ENCODE results near the gene MISP3. TPM values are rescaled to one million over a fixed set of nuclear protein-coding genes. Genes with fewer than 3 reads are reported as not detected.

MISP3 gene
- total and polyA plus RNA-seq, 2 experiments from 2014 or later: 1.9 to 2.4 TPM

DNA sequence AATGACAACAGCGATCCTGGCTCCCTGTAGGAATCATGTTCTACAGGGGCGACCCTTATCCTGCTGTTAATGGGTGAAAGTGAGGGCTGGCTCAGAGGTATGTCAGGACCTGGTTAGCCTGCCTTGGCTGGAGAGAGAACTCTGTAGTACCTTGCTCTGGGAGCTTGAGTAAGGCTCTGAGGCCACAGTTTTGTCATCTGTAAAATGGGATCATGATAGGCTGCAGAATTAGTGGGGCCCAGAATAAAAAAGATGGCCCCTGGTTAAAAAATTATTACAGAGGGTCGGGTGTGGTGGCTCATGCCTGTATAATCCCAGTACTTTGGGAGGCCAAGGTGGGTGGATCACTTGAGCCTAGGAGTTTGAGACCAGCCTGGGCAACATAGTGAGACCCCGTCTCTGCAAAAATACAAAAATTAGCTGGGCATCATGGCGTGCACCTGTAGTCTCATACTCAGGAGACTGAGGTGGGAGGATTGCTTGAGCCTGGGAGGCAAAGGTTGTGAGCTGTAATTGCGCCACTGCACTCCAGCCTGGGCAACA is 28.5 kb downstream of the MISP3 start:
- TF ChIP-seq ZNF331 (CRISPR knock-in tag; IDR thresholded peaks at IDR 0.05; ENCODE audit: low read depth): no peak
- Histone ChIP-seq H3K4me2 (no peak overlapping the region), H4K20me1 (replicated peaks; ENCODE audit: insufficient read depth) (no peaks in the 10 kb centered on the region), H3F3A (replicated peaks; ENCODE audit: low read depth) (0 out of 2 replicates have a peak, but pooled peaks cover 14% of the 10 kb centered on the region), H3K27me3 (ENCODE audit: insufficient read depth) (no peaks in the 10 kb centered on the region), H2AFZ (no peak overlapping the region), H3K79me2 (replicated peaks; ENCODE audit: insufficient read depth) (no peaks in the 10 kb centered on the region), H3K9me2 (ENCODE audit: insufficient read depth) (no peaks in the 10 kb centered on the region), H3K4me3 (no peak overlapping the region), H3K27ac (ENCODE audit: low read depth) (no peak overlapping the region), H3K4me1 (ENCODE audit: insufficient read depth) (no peaks in the 10 kb centered on the region), H3K36me3 (ENCODE audit: insufficient read depth) (no peaks in the 10 kb centered on the region)
- H3K4me1 Mint-ChIP-seq: no peaks in the 10 kb centered on the region
- no peaks in the 10 kb centered on the region for H3K9me3 Mint-ChIP-seq
- no peak for DNase-seq (ENCODE audit: low spot score)
- no peak overlapping the region for H3K27ac Mint-ChIP-seq
- no peaks in the 10 kb centered on the region for H3K27me3 Mint-ChIP-seq (ENCODE audit: insufficient read depth, low read depth, poor library complexity)
- no peak for ATAC-seq
- H3K36me3 Mint-ChIP-seq (ENCODE audit: low read depth): peaks cover 8% of the 10 kb centered on the region; the same call in 2 of the 3 replicates
- H3K4me3 Mint-ChIP-seq: no peak overlapping the region

DNA sequence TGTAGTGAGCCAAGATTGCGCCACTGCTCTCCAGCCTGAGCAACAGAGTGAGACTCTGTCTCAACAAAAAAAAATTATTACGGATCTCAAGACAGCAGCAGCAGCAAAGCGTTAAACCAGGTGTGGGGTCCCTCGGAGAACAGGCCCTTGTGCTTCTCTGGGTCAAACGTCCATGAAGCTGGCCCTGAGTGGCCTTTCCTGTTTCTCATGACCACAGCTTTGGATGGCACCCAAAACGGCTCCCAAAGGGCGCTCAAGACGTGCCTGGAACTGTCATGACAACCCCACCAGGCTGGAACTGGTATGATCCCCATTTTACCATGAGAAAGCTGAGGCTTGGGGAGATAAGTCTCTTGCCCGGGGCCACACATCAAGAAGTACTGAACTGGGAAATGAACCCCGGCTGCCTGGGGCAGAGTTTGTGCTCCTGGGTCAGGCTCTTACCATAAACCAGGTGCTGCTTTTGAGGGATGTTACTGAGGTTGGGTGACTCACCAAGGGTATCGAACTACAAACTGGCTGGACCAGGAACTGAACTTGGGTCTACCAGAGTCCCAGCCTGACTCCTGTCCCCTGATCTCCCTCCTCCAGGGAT is 29.6 kb downstream of the MISP3 start:
- 0 out of 2 replicates have a peak, but pooled peaks cover 5% of the 10 kb centered on the region for H3F3A ChIP-seq (replicated peaks; ENCODE audit: low read depth)
- DNase-seq (ENCODE audit: low spot score): no peak
- H2AFZ ChIP-seq: no peak overlapping the region
- no peaks in the 10 kb centered on the region for H3K36me3 ChIP-seq (ENCODE audit: insufficient read depth)
- no peak overlapping the region for H3K4me3 Mint-ChIP-seq
- H3K27ac ChIP-seq (ENCODE audit: low read depth): no peak overlapping the region
- no peak overlapping the region for H3K4me3 ChIP-seq
- H3K27me3 Mint-ChIP-seq (ENCODE audit: insufficient read depth, low read depth, poor library complexity): no peaks in the 10 kb centered on the region
- ATAC-seq: no peak
- peaks cover 3% of the 10 kb centered on the region; the same call in 2 of the 3 replicates for H3K36me3 Mint-ChIP-seq (ENCODE audit: low read depth)
- no peaks in the 10 kb centered on the region for H4K20me1 ChIP-seq (replicated peaks; ENCODE audit: insufficient read depth)
- no peak overlapping the region for H3K27ac Mint-ChIP-seq
- H3K27me3 ChIP-seq (ENCODE audit: insufficient read depth): no peaks in the 10 kb centered on the region
- H3K4me2 ChIP-seq: no peak overlapping the region
- no peaks in the 10 kb centered on the region for H3K4me1 ChIP-seq (ENCODE audit: insufficient read depth)
- no peaks in the 10 kb centered on the region for H3K79me2 ChIP-seq (replicated peaks; ENCODE audit: insufficient read depth)
- H3K4me1 Mint-ChIP-seq: no peaks in the 10 kb centered on the region
- H3K9me2 ChIP-seq (ENCODE audit: insufficient read depth): no peaks in the 10 kb centered on the region
- H3K9me3 Mint-ChIP-seq: no peaks in the 10 kb centered on the region
- TF ChIP-seq, protein P1, sequence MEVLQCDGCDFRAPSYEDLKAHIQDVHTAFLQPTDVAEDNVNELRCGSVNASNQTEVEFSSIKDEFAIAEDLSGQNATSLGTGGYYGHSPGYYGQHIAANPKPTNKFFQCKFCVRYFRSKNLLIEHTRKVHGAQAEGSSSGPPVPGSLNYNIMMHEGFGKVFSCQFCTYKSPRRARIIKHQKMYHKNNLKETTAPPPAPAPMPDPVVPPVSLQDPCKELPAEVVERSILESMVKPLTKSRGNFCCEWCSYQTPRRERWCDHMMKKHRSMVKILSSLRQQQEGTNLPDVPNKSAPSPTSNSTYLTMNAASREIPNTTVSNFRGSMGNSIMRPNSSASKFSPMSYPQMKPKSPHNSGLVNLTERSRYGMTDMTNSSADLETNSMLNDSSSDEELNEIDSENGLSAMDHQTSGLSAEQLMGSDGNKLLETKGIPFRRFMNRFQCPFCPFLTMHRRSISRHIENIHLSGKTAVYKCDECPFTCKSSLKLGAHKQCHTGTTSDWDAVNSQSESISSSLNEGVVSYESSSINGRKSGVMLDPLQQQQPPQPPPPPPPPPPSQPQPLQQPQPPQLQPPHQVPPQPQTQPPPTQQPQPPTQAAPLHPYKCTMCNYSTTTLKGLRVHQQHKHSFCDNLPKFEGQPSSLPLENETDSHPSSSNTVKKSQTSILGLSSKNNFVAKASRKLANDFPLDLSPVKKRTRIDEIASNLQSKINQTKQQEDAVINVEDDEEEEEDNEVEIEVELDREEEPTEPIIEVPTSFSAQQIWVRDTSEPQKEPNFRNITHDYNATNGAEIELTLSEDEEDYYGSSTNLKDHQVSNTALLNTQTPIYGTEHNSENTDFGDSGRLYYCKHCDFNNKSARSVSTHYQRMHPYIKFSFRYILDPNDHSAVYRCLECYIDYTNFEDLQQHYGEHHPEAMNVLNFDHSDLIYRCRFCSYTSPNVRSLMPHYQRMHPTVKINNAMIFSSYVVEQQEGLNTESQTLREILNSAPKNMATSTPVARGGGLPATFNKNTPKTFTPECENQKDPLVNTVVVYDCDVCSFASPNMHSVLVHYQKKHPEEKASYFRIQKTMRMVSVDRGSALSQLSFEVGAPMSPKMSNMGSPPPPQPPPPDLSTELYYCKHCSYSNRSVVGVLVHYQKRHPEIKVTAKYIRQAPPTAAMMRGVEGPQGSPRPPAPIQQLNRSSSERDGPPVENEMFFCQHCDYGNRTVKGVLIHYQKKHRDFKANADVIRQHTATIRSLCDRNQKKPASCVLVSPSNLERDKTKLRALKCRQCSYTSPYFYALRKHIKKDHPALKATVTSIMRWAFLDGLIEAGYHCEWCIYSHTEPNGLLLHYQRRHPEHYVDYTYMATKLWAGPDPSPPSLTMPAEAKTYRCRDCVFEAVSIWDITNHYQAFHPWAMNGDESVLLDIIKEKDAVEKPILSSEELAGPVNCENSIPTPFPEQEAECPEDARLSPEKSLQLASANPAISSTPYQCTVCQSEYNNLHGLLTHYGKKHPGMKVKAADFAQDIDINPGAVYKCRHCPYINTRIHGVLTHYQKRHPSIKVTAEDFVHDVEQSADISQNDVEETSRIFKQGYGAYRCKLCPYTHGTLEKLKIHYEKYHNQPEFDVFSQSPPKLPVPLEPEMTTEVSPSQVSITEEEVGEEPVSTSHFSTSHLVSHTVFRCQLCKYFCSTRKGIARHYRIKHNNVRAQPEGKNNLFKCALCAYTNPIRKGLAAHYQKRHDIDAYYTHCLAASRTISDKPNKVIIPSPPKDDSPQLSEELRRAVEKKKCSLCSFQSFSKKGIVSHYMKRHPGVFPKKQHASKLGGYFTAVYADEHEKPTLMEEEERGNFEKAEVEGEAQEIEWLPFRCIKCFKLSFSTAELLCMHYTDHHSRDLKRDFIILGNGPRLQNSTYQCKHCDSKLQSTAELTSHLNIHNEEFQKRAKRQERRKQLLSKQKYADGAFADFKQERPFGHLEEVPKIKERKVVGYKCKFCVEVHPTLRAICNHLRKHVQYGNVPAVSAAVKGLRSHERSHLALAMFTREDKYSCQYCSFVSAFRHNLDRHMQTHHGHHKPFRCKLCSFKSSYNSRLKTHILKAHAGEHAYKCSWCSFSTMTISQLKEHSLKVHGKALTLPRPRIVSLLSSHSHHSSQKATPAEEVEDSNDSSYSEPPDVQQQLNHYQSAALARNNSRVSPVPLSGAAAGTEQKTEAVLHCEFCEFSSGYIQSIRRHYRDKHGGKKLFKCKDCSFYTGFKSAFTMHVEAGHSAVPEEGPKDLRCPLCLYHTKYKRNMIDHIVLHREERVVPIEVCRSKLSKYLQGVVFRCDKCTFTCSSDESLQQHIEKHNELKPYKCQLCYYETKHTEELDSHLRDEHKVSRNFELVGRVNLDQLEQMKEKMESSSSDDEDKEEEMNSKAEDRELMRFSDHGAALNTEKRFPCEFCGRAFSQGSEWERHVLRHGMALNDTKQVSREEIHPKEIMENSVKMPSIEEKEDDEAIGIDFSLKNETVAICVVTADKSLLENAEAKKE (CRISPR knock-in tag; IDR thresholded peaks at IDR 0.05): no peak
- TF ChIP-seq EZH2phosphoT487 (IDR thresholded peaks at IDR 0.05; ENCODE audit: unreplicated experiment) (no peak), STAT1 (IDR thresholded peaks at IDR 0.05; ENCODE audit: unreplicated experiment) (no peak), ZNF331 (CRISPR knock-in tag; IDR thresholded peaks at IDR 0.05; ENCODE audit: low read depth) (no peak), NANOG (IDR thresholded peaks at IDR 0.05; ENCODE audit: borderline replicate concordance) (no peak), CREB1 (CRISPR knock-in tag; IDR thresholded peaks at IDR 0.05; ENCODE audit: low read depth) (no peak), EZH2 (IDR thresholded peaks at IDR 0.05; ENCODE audit: low read depth, unreplicated experiment) (no peak), POLR2AphosphoS5 (IDR thresholded peaks at IDR 0.05; ENCODE audit: low read depth) (no peak)
- TF ChIP-seq, protein P2, sequence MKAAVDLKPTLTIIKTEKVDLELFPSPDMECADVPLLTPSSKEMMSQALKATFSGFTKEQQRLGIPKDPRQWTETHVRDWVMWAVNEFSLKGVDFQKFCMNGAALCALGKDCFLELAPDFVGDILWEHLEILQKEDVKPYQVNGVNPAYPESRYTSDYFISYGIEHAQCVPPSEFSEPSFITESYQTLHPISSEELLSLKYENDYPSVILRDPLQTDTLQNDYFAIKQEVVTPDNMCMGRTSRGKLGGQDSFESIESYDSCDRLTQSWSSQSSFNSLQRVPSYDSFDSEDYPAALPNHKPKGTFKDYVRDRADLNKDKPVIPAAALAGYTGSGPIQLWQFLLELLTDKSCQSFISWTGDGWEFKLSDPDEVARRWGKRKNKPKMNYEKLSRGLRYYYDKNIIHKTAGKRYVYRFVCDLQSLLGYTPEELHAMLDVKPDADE (IDR thresholded peaks at IDR 0.05): no peak
- TF ChIP-seq, protein P3, sequence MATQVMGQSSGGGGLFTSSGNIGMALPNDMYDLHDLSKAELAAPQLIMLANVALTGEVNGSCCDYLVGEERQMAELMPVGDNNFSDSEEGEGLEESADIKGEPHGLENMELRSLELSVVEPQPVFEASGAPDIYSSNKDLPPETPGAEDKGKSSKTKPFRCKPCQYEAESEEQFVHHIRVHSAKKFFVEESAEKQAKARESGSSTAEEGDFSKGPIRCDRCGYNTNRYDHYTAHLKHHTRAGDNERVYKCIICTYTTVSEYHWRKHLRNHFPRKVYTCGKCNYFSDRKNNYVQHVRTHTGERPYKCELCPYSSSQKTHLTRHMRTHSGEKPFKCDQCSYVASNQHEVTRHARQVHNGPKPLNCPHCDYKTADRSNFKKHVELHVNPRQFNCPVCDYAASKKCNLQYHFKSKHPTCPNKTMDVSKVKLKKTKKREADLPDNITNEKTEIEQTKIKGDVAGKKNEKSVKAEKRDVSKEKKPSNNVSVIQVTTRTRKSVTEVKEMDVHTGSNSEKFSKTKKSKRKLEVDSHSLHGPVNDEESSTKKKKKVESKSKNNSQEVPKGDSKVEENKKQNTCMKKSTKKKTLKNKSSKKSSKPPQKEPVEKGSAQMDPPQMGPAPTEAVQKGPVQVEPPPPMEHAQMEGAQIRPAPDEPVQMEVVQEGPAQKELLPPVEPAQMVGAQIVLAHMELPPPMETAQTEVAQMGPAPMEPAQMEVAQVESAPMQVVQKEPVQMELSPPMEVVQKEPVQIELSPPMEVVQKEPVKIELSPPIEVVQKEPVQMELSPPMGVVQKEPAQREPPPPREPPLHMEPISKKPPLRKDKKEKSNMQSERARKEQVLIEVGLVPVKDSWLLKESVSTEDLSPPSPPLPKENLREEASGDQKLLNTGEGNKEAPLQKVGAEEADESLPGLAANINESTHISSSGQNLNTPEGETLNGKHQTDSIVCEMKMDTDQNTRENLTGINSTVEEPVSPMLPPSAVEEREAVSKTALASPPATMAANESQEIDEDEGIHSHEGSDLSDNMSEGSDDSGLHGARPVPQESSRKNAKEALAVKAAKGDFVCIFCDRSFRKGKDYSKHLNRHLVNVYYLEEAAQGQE (IDR thresholded peaks at IDR 0.05; ENCODE audit: unreplicated experiment): no peak

Data from GM23338 (cell line).